ENCODE data around the gene ARHGEF17. TPM values are rescaled to one million over a fixed set of nuclear protein-coding genes. Genes with fewer than 3 reads are reported as not detected.

Gene ARHGEF17
- total RNA-seq, 3 donors from 2014 or later (not counting 1 experiment from before 2014, with no cell fraction given): 0.02 to 0.88 (median 0.50) TPM

GRCh38 chr11:73298233-73298632 lies 9.8 kb upstream of the ARHGEF17 start:
- no peaks in the 10 kb centered on the region for H3K36me3 Mint-ChIP-seq
- DNase-seq: no peak
- no peak for TF ChIP-seq CTCF (IDR thresholded peaks at IDR 0.05)
- WGBS (ENCODE audit: insufficient coverage): 85% methylated on average over 5 of the region's 5 CpGs
- H3K27me3 Mint-ChIP-seq (ENCODE audit: low read depth in 2 of 2): peaks cover 8% of the 10 kb centered on the region in 2 donors
- no peaks in the 10 kb centered on the region for H3K9me3 ChIP-seq (ENCODE audit: control insufficient read depth, insufficient read depth, low read length)
- no peak for ATAC-seq
- no peak overlapping the region for H3K27ac ChIP-seq (ENCODE audit: low read length)
- no peaks in the 10 kb centered on the region for H3K36me3 ChIP-seq (ENCODE audit: control insufficient read depth, insufficient read depth, low read length)
- no peak overlapping the region for H3K4me3 ChIP-seq (ENCODE audit: low read length)
- no peaks in the 10 kb centered on the region for H3K9me3 Mint-ChIP-seq
- no peak overlapping the region for H3K4me3 Mint-ChIP-seq
- no peak overlapping the region for H3K27ac Mint-ChIP-seq
- peaks cover 0 to 9% of the 10 kb centered on the region in 2 donors for H3K4me1 Mint-ChIP-seq
- no peaks in the 10 kb centered on the region for H3K27me3 ChIP-seq (ENCODE audit: control insufficient read depth, insufficient read depth, low read length)
- peaks cover 3% of the 10 kb centered on the region for H3K4me1 ChIP-seq (ENCODE audit: control insufficient read depth, insufficient read depth, low read length)
- intact Hi-C loops (cut with micrococcal nuclease): no loop called here

- Histone ChIP-seq H3K4me1 (ENCODE audit: control insufficient read depth, insufficient read depth, low read length) (peaks cover 3% of the 10 kb centered on the region), H3K27me3 (ENCODE audit: control insufficient read depth, insufficient read depth, low read length) (no peaks in the 10 kb centered on the region), H3K27ac (ENCODE audit: low read length) (no peak overlapping the region), H3K9me3 (ENCODE audit: control insufficient read depth, insufficient read depth, low read length) (no peaks in the 10 kb centered on the region), H3K4me3 (ENCODE audit: low read length) (no peak overlapping the region), H3K36me3 (ENCODE audit: control insufficient read depth, insufficient read depth, low read length) (no peaks in the 10 kb centered on the region)
- TF ChIP-seq CTCF (IDR thresholded peaks at IDR 0.05): no peak
- peaks cover 8 to 10% of the 10 kb centered on the region in 2 donors for H3K27me3 Mint-ChIP-seq (ENCODE audit: low read depth in 2 of 2)
- no peak overlapping the region for H3K4me3 Mint-ChIP-seq
- DNase-seq: no peak
- WGBS (ENCODE audit: insufficient coverage): 89% methylated on average over 10 of the region's 10 CpGs
- no peak for ATAC-seq
- H3K27ac Mint-ChIP-seq: no peak overlapping the region
- no peaks in the 10 kb centered on the region for H3K9me3 Mint-ChIP-seq
- no peaks in the 10 kb centered on the region for H3K36me3 Mint-ChIP-seq
- peaks cover 0 to 9% of the 10 kb centered on the region in 2 donors for H3K4me1 Mint-ChIP-seq
- intact Hi-C loops (cut with micrococcal nuclease): no loop called here
Measured at GRCh38 chr11:73299751-73300150, 8.3 kb upstream of the ARHGEF17 start.

GRCh38 chr11:73306069-73306841 lies 1.8 kb upstream of the ARHGEF17 start:
- Mint-ChIP-seq H3K36me3 (no peaks in the 10 kb centered on the region), H3K9me3 (no peaks in the 10 kb centered on the region), H3K4me1 (peaks cover 7 to 14% of the 10 kb centered on the region in 2 donors), H3K27ac (no peak overlapping the region), H3K4me3 (peak overlapping the region; percentile 96), H3K27me3 (ENCODE audit: low read depth in 2 of 2) (peaks cover 23 to 35% of the 10 kb centered on the region in 2 donors)
- Histone ChIP-seq H3K4me3 (ENCODE audit: low read length) (no peak overlapping the region), H3K27me3 (ENCODE audit: control insufficient read depth, insufficient read depth, low read length) (peaks cover 12% of the 10 kb centered on the region), H3K9me3 (ENCODE audit: control insufficient read depth, insufficient read depth, low read length) (no peaks in the 10 kb centered on the region), H3K27ac (ENCODE audit: low read length) (no peak overlapping the region), H3K4me1 (ENCODE audit: control insufficient read depth, insufficient read depth, low read length) (peaks cover 25% of the 10 kb centered on the region), H3K36me3 (ENCODE audit: control insufficient read depth, insufficient read depth, low read length) (no peaks in the 10 kb centered on the region)
- DNase-seq (no peak), ATAC-seq (no peak)
- WGBS (ENCODE audit: insufficient coverage): 84% methylated on average over 7 of the region's 7 CpGs
- TF ChIP-seq CTCF (IDR thresholded peaks at IDR 0.05): no peak
- intact Hi-C loops (cut with micrococcal nuclease): loop anchor here (2.0 kb wide), 1 partner anchor 355 kb away; no protein-coding TSS in a partner anchor

All from natural killer cell (primary cell).